ENCODE results near the gene SH2D3C. TPM values are rescaled to one million over a fixed set of nuclear protein-coding genes. Genes with fewer than 3 reads are reported as not detected.

The SH2D3C gene
- total and polyA plus RNA-seq, 9 of the 15 experiments (the other 6 are each of a cell fraction or from before 2014, with no cell fraction given), result 0.03 to 1.2 (median 0.22) TPM; not detected in 1

- CTCF ChIA-PET (ENCODE audit: low intra/inter-chr PET ratio), result no interaction called here
- in situ Hi-C loops (cut with MboI), result no loop called here
- Histone ChIP-seq H2AFZ (ENCODE audit: low read depth, low read length) (peak overlapping the region; percentile 93; the same call in 1 of the 2 replicates), H3K4me3 (no peak overlapping the region), H3K36me3 (ENCODE audit: control insufficient read depth, insufficient read depth, low read length) (no peaks in the 10 kb centered on the region), H3K27ac (ENCODE audit: extremely low read depth, low read depth, low read length) (0 out of 3 replicates have a peak overlapping the region, but pooled peaks have one; percentile 4), H3K4me2 (ENCODE audit: insufficient read depth, low read length) (peak overlapping the region; percentile 54), H3K79me2 (ENCODE audit: control insufficient read depth, insufficient read depth, low read length) (no peaks in the 10 kb centered on the region), H3K9me1 (ENCODE audit: control insufficient read depth, insufficient read depth, low read length) (no peaks in the 10 kb centered on the region), H4K20me1 (replicated peaks; ENCODE audit: control insufficient read depth, insufficient read depth, low read length) (no peaks in the 10 kb centered on the region), H3K4me1 (replicated peaks in 1 of 2; ENCODE audit: control insufficient read depth in 2 of 2, insufficient read depth in 2 of 2, low read length in 2 of 2) (peaks cover 25 to 41% of the 10 kb centered on the region in 2 experiments), H3K9me3 (replicated peaks; ENCODE audit: control insufficient read depth, insufficient read depth, low read depth, low read length) (no peaks in the 10 kb centered on the region), H3K9ac (ENCODE audit: insufficient read depth in 1 of 2, low read depth in 2 of 2, low read length in 2 of 2) (peak overlapping the region in 1 of 2 experiments; percentile 86; a peak in 2 of 4 replicates), H3K27me3 (ENCODE audit: control insufficient read depth in 2 of 2, insufficient read depth in 2 of 2, low read length in 2 of 2) (no peaks in the 10 kb centered on the region)
- no peak for ATAC-seq
- POLR2A ChIA-PET, result interaction anchor here (0.6 to 1.0 kb wide), 2 partner anchors 36 to 146 kb away, joined by 3 read pairs; no protein-coding TSS in a partner anchor
- TF ChIP-seq CBX3 (IDR thresholded peaks at IDR 0.05; ENCODE audit: borderline replicate concordance in 1 of 2, low read length in 2 of 2) (no peak), SRSF7 (optimal IDR thresholded peaks at IDR 0.05; ENCODE audit: low read depth, low read length) (no peak), FOXJ2 (tag; IDR thresholded peaks at IDR 0.05) (no peak), POLR3A (IDR thresholded peaks at IDR 0.05; ENCODE audit: borderline replicate concordance, extremely low read depth, insufficient read depth, insufficient read length) (no peak), ZNF282 (CRISPR knock-in tag; IDR thresholded peaks at IDR 0.05) (no peak), GABPA (tag; conservative IDR thresholded peaks at IDR 0.05; ENCODE audit: low read depth) (no peak), HMG20A (CRISPR knock-in tag; conservative IDR thresholded peaks at IDR 0.05) (no peak), MCM2 (IDR thresholded peaks at IDR 0.05; ENCODE audit: low read depth) (no peak), RNF2 (IDR thresholded peaks at IDR 0.05) (no peak), DACH1 (IDR thresholded peaks at IDR 0.05; ENCODE audit: partially characterized antibody) (no peak), PHTF2 (CRISPR knock-in tag; IDR thresholded peaks at IDR 0.05) (no peak), EWSR1 (IDR thresholded peaks at IDR 0.05; ENCODE audit: borderline replicate concordance, low read depth, partially characterized antibody) (no peak)
- TF ChIP-seq, protein P1, sequence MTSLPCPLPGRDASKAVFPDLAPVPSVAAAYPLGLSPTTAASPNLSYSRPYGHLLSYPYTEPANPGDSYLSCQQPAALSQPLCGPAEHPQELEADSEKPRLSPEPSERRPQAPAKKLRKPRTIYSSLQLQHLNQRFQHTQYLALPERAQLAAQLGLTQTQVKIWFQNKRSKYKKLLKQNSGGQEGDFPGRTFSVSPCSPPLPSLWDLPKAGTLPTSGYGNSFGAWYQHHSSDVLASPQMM (CRISPR knock-in tag; IDR thresholded peaks at IDR 0.05), result no peak
- TF ChIP-seq, protein P2, sequence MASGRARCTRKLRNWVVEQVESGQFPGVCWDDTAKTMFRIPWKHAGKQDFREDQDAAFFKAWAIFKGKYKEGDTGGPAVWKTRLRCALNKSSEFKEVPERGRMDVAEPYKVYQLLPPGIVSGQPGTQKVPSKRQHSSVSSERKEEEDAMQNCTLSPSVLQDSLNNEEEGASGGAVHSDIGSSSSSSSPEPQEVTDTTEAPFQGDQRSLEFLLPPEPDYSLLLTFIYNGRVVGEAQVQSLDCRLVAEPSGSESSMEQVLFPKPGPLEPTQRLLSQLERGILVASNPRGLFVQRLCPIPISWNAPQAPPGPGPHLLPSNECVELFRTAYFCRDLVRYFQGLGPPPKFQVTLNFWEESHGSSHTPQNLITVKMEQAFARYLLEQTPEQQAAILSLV (tag; IDR thresholded peaks at IDR 0.05), result no peak
- 53% methylated on average over 5 of the region's 5 CpGs for WGBS (ENCODE audit: insufficient coverage, low coverage, missing lambda C conversion rate)
- TSS peak; percentile 70 for BruUV-seq (replicated peaks)
- no peak for DNase-seq (ENCODE audit: extremely low read depth in 1 of 4, low spot score in 3 of 4)
- no peak for FAIRE-seq
- intact Hi-C loops (cut with micrococcal nuclease), result no loop called here
These were observed 1.6 kb downstream of the SH2D3C start for GRCh38 chr9:127776924-127777289.

Data from K562 (cell line).